HG02678 (cell line): Measurements from ENCODE around the gene RASSF5.

Experiments used
- ATAC-seq: cut with Tn5 transposase; IDR thresholded peaks from one replicate; pipeline ENCODE4 v1.9.1; 2021; ENCODE audit warnings: mild to moderate bottlenecking, moderate library complexity; ENCODE audit not compliant: unreplicated experiment

RASSF5 gene

DNA sequence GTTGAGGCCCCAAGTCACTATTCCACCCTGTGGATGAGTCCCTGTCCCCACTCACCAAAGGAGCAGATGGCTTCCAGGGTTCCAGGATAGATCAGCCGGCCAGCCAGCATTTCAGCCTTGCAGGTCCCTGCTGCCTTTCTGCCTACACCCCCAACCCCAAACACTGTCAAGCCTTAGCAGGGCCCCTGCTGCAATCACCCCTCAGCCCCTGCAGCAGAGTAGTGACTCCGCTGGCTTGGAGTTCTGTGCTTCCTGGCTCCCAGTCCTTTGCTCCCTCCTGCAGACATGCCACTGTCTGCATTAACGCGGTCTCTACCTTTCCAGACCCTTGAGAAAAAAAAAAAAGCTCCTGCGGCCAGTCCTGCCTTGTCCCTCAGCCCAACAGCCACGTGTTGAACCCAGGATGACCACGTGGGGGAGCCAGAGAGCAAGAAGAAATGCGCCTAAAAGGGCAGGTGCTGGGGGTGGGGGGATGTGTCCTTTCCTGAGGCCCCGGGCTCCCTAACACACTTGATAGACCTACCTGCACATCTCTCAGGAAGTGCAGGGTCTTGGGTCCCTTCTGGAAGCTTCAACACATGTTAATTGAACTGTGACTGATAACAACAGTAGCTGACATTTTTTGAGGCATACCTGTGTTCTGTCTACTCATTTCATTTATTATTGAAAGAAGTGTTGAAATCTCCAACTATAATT, 37.4 kb downstream of the RASSF5 start:
- ATAC-seq, result peak; percentile 57

DNA sequence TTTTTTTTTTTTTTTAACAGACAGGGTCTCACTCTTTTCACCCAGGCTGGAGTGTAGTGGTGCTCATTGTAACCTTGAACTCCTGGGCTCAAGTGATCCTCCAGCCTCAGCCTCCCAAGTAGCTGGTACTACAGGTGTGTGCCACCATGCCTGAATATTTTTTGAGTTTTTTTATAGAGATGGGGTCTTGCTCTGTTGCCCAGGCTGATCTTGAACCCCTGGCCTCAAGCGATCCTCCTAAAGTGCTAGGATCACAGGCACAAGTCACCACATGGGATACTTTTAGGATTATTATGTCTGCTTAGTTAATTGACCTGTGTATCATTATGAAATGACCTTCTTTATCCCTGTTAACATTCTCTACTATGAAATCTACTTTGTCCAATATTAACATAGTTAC, 38.0 kb downstream of the RASSF5 start:
- no peak for ATAC-seq

DNA sequence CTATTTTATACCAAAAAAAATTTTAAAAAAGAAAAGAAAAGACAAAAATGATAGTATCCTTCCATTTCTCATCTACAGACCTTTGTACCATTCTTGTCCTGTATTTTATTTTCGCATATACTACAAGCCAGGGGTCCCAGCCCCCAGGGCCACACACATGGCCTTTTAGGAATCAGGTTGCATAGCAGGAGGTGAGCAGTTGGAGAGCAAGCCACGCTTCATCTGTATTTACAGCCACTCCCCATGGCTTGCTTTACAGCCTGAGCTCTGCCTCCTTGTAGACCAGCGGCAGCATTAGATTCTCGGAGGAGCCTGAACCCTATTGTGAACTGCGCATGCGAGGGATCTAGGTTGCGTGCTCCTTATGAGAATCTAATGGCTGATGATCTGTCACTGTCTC, 39.8 kb downstream of the RASSF5 start:
- no peak for ATAC-seq

DNA sequence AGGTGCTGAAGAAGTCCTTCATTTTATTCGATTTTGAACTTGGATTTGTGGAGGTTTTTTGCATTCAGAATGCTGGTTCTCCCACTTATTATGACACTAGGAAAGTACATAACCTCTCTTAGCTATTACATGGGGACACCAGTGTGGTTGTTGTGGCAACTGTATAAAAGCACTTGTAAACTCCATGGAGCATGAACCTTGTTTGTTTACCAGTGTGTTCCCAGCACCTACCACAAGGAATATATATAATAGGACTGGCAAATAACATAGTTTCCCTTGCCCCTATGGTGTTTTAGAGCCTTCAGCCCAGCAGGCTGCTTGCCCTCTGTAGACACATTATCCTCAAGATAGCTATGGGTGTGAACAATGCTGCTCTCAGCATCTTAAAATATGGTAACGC, 43.1 kb downstream of the RASSF5 start:
- no peak for ATAC-seq

DNA sequence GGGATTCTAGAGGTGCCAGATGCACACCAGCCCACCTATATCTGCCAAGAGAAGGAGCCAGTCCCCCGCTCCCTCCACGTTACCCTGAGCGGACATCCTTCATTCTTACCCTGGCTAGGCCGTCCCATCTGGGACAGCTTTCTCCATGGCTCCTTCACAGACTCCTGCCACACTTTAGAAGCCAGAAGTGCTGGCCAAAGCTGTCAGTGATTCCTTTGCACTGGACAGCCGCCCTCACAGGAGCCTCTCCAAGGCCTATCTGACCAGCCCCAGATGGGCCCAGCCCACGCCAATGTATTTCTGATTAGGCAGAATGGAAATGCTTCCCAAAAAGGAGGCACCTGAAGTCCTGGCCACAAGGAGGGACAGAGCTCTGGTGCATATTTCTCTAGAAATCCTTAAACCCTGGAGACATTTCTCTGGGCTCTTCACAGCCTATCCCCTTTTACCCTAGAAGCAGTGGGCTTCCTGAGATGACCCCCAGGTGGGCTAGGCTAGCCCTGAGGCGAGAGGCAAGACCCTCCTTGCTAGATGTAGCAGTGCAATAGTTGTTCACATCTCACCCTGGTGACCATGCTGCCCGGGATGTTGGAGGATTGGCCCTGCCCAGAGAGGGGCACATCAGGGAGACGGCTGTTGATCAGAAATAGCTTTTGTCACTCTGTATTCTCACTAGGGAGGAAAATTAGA, 44.1 kb downstream of the RASSF5 start:
- ATAC-seq, result no peak

DNA sequence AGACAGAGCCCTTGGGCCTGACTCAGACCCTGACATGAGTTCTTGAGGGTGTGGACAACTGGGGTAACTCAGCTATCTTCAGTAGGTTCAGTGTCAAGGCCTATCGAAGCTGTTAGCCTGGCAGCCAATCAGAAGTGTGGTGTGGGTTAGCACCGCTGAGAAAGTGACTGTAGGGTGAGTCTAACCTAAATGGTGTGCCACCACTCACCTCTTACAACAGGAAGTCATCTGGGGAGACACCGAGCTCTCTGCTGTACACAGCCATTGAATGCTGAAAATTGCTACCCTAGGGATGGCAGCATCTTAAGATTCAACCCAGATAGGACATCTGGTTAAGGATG, 44.6 kb downstream of the RASSF5 start:
- no peak for ATAC-seq

DNA sequence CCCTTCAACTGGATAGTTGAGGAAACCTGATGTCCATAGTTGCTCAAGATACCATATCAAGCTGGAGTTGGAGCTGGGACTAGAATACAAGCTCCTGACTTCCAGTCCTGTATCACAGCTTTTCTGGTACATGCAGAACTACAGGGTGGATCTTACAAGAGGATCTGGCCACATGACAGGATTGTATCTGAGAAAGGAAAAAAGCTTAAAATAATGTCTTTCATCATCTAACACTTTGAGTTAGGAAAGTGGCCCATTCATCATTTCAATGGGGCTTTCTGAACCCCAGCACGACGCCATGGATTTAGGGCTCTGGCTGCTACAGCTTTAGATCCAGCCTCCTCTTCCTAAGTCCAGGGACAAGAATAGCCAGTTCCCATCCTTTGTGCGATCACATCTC, 46.9 kb downstream of the RASSF5 start:
- no peak for ATAC-seq

DNA sequence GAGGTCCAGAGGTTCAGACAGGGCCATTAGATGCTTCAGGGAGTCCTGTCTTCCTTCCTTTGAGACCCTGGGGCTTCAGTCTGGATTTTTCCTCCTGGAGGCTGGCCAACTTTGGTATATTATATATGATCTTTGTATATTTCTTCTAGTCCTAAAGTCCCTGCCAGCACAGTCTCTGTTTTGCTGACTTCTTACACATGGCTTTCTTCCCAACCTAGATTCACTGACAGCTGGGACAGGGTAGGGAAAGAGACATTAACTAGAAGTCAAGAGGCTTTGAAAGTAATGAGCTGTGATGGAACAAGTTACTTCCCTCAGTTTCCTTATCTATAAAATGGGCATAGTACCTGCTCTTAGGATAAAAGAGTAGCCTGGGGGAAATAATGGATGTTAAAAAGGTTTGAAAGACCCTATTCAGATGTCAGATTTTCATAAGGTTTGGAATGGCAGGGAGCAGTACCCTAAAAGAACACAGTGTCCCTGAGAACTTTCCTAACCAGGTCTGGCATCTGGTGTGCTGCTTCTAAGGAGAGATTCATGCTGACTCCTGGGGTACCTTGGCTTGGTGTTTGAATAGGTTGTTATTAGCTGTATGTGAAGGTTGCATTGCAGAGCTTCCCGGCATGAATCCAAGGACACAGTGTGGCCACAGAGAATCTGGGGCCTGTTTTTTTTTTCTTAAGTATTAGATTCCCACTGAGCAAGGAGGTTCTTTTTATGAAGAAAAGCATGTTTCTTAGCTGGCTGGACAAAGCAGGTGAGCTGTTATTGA, 47.6 kb downstream of the RASSF5 start:
- no peak for ATAC-seq

DNA sequence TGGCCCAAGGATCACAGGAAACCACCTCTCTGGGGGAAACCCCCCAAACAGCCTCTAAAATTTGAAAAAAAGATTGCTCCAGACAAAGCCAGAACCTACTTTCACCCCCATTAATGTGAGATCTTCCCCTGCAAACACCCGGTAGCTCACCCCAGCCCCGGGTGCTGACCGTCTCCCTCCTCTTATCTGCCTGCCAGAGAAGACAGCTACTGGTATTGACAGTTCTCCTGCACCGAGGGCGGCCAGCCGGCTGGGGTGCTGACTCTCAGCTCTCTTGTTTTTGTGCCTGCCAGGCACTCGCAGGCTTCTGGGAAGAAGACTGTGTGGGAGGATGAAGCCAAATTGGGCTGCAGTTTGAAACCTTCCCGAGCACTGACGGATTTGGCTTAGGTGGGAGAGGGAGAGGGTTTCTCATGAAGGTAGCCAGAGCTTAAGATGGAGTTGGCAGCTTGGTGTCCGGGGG, 48.2 kb downstream of the RASSF5 start:
- no peak for ATAC-seq

DNA sequence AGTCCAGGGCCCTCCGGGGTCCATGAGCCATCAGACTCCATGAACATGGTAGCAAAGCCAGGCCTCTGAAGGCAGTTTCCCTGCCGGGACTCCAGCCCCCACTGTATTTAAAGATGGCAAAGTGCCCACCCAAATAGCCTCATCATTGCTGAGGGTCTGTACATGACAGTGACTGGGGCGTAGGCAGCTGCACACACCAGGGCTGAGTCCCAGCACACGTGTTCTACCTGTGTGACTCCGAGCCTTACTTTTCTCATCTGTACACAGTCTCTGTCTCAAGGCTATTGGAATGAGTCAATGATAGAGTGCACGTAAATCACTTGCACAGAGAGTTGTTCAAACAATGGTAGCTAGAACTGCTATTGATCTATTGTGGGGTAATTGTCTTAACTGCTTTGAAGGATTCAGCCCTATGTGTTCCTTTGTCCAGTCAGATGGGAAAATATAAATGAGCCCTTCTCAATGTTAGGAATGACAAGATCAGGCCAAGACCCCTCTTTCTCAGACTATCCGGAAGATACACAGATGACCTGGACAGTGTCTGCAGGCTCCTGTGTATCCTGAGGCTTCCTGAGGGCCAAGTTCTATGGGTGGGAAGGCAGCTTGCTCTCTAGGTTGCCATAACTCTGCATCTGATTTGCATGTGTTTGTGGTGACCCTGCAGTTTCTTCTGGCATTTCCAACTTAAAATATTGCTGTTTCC, 48.9 kb downstream of the RASSF5 start:
- no peak for ATAC-seq

DNA sequence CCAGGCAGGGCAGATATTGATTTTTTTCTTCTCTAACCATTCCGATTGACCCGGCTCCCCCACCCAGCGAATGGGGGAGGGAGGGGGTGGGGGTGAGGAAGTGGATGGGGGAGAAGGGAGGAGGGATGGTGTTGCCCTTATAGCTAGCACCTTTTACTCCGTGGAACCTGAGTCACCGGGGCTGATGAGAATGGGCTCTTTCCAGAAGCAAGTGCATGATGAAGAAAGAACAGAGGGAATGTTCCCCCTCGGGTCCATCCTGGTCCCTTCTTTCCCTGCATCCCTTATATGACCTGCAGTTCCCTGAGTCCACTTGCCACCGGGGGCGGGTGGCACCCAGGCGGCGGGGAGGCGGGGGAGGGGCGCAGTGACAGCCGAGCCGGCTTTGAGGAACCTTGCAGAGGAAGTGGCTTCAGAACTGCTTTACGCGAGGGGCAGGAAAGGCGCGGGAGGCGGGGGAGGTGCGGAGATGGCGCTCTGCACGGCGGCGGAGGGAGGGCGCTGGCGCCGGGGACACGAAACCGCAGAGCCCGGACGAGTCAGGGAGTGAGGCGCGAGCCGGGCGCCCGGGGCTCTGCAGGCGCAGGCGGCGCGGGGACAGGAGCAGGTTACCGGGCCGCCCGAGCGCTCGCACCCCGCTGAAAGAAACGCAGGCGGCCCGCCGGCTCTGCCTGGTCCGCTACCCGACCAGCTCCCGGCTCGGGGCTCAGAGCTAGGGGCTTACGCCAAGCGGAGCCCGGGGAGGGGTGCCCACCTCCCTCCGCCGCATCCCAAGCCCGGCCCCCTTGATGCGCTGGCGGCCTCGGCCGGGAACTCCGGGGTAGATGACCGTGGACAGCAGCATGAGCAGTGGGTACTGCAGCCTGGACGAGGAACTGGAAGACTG, 49.7 kb downstream of the RASSF5 start:
- peak; percentile 49 for ATAC-seq

DNA sequence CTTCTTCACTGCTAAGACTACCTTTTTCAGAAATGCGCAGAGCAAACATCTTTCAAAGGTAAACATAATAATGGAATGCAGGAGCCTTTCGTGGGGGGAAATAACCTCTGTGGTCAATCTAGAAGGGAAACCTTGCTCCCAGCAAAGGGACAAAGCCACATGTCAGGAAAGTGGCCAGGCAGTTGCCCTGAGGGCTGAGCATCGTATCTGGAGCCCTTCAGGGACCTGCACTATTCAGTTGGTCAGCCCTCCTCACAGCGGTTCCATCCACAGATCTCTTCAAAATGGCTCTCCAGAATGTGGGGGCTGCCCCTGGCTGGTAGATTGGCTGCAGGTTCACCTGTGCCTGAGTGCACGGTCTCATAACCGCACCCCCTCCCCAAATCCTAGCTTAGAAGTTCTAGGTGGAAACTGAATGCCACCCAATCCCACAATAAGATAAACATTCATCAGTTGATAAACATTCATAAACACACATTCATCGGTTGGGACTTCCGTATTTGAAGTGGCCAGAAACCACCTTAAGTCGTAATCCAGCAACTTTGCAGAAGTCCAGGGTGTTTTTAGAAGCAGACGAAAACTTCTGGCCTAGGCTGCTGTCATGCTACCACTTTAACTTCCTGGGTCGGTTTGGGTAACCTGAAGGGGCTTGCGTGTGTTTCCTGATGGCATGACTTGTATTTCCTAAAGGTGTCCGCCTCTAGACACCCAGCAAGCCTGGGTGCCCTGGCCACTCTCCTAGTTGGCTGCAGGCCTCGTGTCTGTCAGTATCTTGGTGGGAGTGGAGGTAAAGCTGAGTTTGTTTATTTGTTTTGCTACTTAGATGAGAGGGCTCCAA, 50.5 kb downstream of the RASSF5 start:
- ATAC-seq, result no peak

DNA sequence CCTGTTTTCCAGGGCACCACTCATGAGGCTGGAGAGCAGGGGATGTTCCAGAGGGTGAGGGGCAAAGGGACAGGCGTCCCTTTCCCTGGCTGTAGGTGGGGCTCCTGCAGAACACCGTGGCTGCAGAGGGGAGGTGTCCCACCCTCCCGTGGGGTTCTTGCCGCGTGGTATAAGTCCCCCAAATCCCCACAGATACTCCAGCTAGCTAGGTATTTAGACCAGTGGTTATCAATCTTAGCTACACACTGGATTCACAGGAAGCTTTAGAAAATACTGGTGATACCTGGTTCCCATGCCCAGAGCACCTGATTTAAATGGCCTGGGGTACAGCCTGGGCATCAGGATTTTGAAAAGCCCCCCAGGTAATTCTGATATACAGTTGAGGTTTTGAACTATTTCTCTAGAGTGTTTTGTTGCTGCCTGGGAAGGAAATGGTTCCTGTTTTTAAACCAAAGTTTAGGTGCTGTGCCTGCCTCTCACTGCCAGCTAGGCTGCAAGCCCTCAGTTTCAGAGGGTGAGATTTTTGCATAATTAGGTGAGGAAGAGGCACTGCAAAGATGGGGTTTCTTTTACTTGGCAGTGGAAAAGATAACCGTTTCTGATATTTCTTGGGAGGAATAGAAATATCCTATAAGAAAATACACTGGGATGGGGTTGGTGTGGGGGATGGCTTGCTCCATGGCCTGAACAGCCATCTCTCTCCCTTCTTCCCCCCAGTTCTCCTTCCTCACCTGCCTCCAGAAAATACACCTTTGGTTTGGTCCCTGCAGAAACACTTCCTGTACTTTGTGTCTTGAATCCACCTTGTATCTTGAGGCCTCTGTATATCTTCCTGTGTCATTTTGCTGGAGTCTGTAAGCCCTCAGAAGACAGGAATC, 51.7 kb downstream of the RASSF5 start:
- no peak for ATAC-seq

DNA sequence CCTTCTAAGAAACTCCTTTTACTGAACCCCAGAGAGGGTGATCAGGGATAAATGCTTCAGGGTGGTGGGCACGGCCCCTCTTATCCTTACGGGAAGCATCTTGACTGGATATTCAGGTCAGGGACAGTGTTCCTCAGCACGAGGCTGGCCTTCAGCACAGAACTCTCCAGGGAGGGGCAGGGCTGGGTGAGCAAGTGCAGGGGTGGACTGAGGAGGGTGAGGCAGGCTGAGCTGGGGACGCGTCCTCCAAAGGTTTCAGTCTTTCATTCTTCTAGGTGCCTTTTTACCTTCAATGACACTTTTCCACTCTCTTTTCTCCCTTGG, 52.3 kb downstream of the RASSF5 start:
- ATAC-seq, result no peak

DNA sequence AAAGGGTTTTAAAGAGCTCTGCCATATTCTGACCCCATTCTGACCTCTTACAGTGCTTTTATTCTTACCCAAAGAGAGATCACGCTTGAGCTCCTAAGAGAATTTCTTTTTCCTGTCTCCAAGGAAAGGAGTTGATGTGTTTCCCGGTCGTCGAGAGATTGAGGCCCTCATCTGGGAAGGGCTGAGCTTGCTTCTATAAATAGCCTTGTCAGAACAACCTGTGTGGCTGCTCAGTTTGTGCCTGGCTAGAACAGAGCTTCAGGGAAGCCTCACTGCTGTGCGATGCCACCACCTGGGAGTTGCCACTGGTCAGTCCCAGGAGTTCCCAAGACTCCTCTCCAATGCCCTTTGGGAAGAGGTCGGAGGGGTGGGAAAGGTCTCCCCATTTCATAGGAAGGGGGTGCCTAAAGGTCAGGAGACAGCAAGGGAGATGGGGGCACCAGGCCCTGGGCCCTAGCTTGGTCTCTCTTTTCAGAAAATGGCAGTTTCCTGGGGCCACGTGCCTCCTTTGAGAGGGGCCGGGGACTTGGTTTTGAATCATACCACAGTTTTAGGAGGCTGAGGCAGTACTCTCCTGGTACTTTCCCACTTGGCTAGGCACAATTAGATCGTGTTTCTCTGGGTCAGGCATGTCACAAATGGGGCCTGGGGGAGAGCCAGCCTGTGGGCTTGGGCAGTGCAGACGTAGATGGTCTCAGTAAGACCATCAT, 52.8 kb downstream of the RASSF5 start:
- no peak for ATAC-seq

DNA sequence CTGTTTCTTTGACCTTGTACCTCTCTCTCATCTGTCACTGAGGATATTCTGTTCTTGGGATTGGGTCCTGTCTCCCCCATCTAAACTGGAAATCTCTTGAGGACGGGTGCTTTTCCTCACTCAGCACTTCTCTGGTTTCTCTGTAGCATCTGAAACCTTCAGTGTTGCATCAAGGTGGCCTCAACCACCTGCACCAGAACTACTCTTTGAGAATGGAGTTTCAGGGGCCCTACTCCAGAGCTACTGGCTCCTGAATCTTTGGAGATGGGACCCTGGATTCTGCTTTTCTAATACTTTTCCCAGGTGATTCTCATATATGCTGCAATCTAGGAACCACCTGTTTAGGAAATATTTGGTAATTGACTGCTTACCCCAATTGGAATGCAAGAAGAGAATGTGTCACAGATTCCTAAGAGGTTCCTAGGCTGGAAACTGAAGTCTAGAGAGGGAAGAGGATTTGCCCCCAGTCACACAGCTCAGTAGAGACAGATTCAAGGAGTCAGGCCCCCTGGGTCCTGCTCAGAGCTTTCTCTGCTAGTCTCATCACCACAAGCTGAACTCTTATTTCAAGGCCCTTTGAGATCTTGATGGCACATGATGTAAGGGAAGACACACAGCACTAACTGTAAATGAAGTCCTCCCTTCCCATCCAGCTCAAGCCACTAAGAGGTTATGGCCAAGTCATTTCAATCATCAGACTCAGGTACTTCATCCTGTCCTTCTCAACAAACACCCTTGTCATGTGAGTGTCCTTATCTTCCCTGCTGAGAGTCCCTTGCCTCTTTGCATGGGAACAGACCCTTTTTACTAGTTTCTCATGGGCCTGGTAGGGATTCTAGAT, 56.3 kb downstream of the RASSF5 start:
- peak; percentile 33 for ATAC-seq

DNA sequence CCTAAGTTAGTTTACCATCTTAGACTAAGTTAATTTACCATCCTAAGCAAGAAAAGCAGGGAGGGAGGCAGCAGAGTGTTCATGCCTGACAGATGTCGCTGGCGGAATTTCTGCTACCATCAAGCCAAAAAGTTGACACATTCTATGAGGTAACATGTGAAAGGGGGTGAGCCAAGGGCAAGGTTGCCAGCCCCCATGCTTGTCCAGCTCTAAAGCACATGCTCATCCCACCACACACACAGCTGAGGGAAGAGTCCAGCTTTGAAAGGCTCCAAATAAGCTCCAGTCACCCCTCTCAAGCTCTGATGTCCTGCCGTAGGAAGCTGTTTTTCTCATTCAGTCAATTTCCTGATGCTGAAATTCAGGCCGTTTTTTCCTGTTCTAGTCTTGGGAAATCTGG, 58.7 kb downstream of the RASSF5 start:
- no peak for ATAC-seq
